ENCODE results near the gene MROH8. TPM values are rescaled to one million over a fixed set of nuclear protein-coding genes. Genes with fewer than 3 reads are reported as not detected.

MROH8 gene
- total RNA-seq, 2 donors from 2014 or later: 5.2 to 16.7 TPM

DNA sequence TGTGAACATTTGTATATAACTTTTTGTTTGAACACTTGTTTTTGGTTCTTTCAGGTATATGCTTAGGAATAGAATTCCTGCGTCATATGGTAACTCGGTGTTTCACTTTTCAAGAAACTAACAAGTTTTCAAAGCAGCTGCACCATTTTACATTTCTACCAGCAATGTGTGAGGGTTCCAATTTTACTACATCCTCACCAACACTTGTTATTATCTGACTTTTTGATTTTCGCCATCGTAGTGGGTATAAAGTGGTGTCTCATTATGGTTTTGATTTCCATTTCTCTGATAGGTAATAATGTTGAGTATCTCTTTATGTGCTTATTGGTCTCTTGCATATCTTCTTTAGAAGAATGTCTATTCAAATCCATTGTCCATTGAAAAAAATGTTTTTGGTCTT lies 39.6 kb upstream of the MROH8 start:
- H3K27ac ChIP-seq: no peak overlapping the region
- 74% methylated on average over 4 of the region's 4 CpGs for WGBS
- intact Hi-C loops (cut with DNase I): no loop called here
- H3K27me3 ChIP-seq (replicated peaks; ENCODE audit: insufficient read depth): no peaks in the 10 kb centered on the region
- H3K36me3 ChIP-seq: peaks cover 0 to 2% of the 10 kb centered on the region in 2 donors
- no peak for DNase-seq (ENCODE audit: low spot score)
- no peaks in the 10 kb centered on the region for H3K9me3 ChIP-seq
- TF ChIP-seq, protein P1, sequence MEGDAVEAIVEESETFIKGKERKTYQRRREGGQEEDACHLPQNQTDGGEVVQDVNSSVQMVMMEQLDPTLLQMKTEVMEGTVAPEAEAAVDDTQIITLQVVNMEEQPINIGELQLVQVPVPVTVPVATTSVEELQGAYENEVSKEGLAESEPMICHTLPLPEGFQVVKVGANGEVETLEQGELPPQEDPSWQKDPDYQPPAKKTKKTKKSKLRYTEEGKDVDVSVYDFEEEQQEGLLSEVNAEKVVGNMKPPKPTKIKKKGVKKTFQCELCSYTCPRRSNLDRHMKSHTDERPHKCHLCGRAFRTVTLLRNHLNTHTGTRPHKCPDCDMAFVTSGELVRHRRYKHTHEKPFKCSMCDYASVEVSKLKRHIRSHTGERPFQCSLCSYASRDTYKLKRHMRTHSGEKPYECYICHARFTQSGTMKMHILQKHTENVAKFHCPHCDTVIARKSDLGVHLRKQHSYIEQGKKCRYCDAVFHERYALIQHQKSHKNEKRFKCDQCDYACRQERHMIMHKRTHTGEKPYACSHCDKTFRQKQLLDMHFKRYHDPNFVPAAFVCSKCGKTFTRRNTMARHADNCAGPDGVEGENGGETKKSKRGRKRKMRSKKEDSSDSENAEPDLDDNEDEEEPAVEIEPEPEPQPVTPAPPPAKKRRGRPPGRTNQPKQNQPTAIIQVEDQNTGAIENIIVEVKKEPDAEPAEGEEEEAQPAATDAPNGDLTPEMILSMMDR (IDR thresholded peaks at IDR 0.05): no peak
- TF ChIP-seq POLR2A (IDR thresholded peaks at IDR 0.05): no peak
- no peak for TF ChIP-seq POLR2AphosphoS5 (IDR thresholded peaks at IDR 0.05)
- H3K4me3 ChIP-seq: no peak overlapping the region
- no peaks in the 10 kb centered on the region for H3K4me1 ChIP-seq (replicated peaks)

DNA sequence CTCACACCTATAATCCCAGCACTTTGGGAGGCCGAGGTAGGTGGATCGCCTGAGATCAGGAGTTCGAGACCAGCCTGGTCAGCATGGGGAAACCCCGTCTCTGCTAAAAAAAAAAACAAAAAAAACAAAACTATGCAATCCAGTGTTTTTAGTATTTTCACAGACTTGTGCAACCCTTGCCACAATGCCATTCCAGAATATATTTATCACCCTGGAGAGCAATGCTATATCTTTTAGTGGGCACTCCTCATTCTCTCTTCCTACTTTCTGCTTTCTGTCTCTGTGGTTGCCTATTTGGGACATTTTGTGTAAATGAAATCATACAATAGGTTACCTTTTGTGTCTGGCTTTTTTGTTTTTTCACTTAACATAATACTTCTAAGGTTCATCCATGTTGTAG lies 39.1 kb upstream of the MROH8 start:
- DNase-seq (ENCODE audit: low spot score): no peak
- intact Hi-C loops (cut with DNase I): no loop called here
- H3K9me3 ChIP-seq: no peaks in the 10 kb centered on the region
- no peaks in the 10 kb centered on the region for H3K27me3 ChIP-seq (replicated peaks; ENCODE audit: insufficient read depth)
- no peaks in the 10 kb centered on the region for H3K36me3 ChIP-seq
- no peak for TF ChIP-seq POLR2A (IDR thresholded peaks at IDR 0.05)
- TF ChIP-seq POLR2AphosphoS5 (IDR thresholded peaks at IDR 0.05): no peak
- TF ChIP-seq, protein P1 (IDR thresholded peaks at IDR 0.05): no peak
- H3K4me3 ChIP-seq: no peak overlapping the region
- H3K4me1 ChIP-seq (replicated peaks): no peaks in the 10 kb centered on the region
- 98% methylated on average over 4 of the region's 4 CpGs for WGBS
- no peak overlapping the region for H3K27ac ChIP-seq

GRCh38 chr20:37209661-37210314 lies 30.4 kb upstream of the MROH8 start:
- 82% methylated on average over 6 of the region's 6 CpGs for WGBS
- TF ChIP-seq POLR2AphosphoS5 (IDR thresholded peaks at IDR 0.05) (no peak), POLR2A (IDR thresholded peaks at IDR 0.05) (no peak)
- TF ChIP-seq, protein P1 (IDR thresholded peaks at IDR 0.05): no peak
- Histone ChIP-seq H3K36me3 (peaks cover 3 to 6% of the 10 kb centered on the region in 2 donors), H3K4me3 (no peak overlapping the region), H3K9me3 (no peaks in the 10 kb centered on the region), H3K4me1 (replicated peaks) (no peaks in the 10 kb centered on the region), H3K27ac (no peak overlapping the region), H3K27me3 (replicated peaks; ENCODE audit: insufficient read depth) (no peaks in the 10 kb centered on the region)
- intact Hi-C loops (cut with DNase I): no loop called here
- no peak for DNase-seq (ENCODE audit: low spot score)

DNA sequence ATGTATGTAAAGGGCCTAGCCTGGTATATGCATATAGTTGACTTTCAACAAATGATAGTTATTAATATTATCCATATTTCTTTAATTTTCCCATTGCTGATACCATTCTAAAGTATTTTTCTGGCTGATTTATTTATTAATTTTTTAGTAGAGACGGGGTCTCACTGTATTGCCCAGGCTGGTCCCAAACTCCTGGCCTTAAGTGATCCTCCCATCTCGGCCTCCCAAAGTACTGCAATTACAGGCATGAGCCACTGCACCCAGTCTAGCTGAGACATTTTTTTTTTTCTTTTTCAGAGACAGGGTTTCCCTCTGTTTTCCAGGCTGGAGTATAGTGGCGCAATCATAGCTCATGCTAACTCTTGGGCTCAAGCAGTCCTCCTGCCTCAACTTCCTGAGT lies 29.8 kb upstream of the MROH8 start:
- no peak for TF ChIP-seq POLR2A (IDR thresholded peaks at IDR 0.05)
- no peak for TF ChIP-seq POLR2AphosphoS5 (IDR thresholded peaks at IDR 0.05)
- TF ChIP-seq, protein P1 (IDR thresholded peaks at IDR 0.05): no peak
- no peak overlapping the region for H3K27ac ChIP-seq
- H3K4me1 ChIP-seq (replicated peaks): no peaks in the 10 kb centered on the region
- no peaks in the 10 kb centered on the region for H3K9me3 ChIP-seq
- peaks cover 3 to 12% of the 10 kb centered on the region in 2 donors for H3K36me3 ChIP-seq
- no peak for DNase-seq (ENCODE audit: low spot score)
- intact Hi-C loops (cut with DNase I): no loop called here
- WGBS: 91% methylated on average over 3 of the region's 3 CpGs
- no peak overlapping the region for H3K4me3 ChIP-seq
- no peaks in the 10 kb centered on the region for H3K27me3 ChIP-seq (replicated peaks; ENCODE audit: insufficient read depth)

DNA sequence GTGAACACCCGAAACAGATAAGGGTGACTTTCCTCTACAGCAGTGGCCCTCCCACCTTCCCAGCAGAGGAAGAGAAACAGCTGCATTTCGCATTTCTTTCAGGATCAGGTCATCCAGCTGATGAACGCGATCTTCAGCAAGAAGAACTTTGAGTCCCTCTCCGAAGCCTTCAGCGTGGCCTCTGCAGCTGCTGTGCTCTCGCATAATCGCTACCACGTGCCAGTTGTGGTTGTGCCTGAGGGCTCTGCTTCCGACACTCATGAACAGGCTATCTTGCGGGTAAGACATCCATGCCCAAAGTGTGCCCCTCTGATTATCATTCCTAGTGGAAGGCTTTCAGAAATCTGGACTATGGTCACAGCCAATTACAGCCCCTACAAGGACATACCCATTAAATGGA lies 27.8 kb upstream of the MROH8 start:
- Histone ChIP-seq H3K4me1 (replicated peaks) (no peaks in the 10 kb centered on the region), H3K4me3 (no peak overlapping the region), H3K27me3 (replicated peaks; ENCODE audit: insufficient read depth) (no peaks in the 10 kb centered on the region), H3K9me3 (no peaks in the 10 kb centered on the region), H3K36me3 (peaks cover 3 to 12% of the 10 kb centered on the region in 2 donors), H3K27ac (no peak overlapping the region)
- TF ChIP-seq POLR2A (IDR thresholded peaks at IDR 0.05) (no peak), POLR2AphosphoS5 (IDR thresholded peaks at IDR 0.05) (no peak)
- TF ChIP-seq, protein P1 (IDR thresholded peaks at IDR 0.05): no peak
- no peak for DNase-seq (ENCODE audit: low spot score)
- intact Hi-C loops (cut with DNase I): no loop called here
- WGBS: 92% methylated on average over 11 of the region's 11 CpGs
